Keratinocyte (primary cell): Measurements from ENCODE around the gene BAIAP2L2. TPM values are rescaled to one million over a fixed set of nuclear protein-coding genes. Genes with fewer than 3 reads are reported as not detected.

Experiments
- DNase-seq: peaks from one replicate; pipeline ENCODE4 v3.0.0-alpha.2; 2011; ENCODE audit warnings: low read depth, missing footprints, low spot score
- FAIRE-seq: peaks from 2 replicates; lab custom pipeline; 2011; peaks lifted over from hg19 to GRCh38; lab: Jason Lieb, UNC
- H2AFZ ChIP-seq: 2 replicates; pipeline ENCODE4 v1.6.0; 2012; ENCODE audit warnings: low read length, control low read depth, inconsistent platforms; ENCODE audit not compliant: control insufficient read depth
- H3K27ac ChIP-seq: 2 replicates; pipeline ENCODE4 v1.5.1; 2011; ENCODE audit warnings: low read length; ENCODE audit not compliant: control insufficient read depth, insufficient read depth
- H3K27me3 ChIP-seq: 3 replicates; pipeline ENCODE4 v1.6.0; 2011; ENCODE audit warnings: low read length; ENCODE audit not compliant: control insufficient read depth, insufficient read depth; ENCODE audit errors: extremely low read depth
- H3K36me3 ChIP-seq, 2 experiments: 2 replicates in 1 of 2; 3 replicates in 1 of 2; pipeline ENCODE4 v1.5.1; 2011; ENCODE audit warnings: low read length in 2 of 2, mild to moderate bottlenecking in 1 of 2; ENCODE audit not compliant: control insufficient read depth in 2 of 2, insufficient read depth in 2 of 2; ENCODE audit errors: extremely low read depth in 1 of 2
- H3K4me1 ChIP-seq: 3 replicates; pipeline ENCODE4 v1.5.1; 2011; ENCODE audit warnings: low read length; ENCODE audit not compliant: control insufficient read depth, insufficient read depth; ENCODE audit errors: extremely low read depth
- H3K4me2 ChIP-seq: 3 replicates; pipeline ENCODE4 v1.6.0; 2011; ENCODE audit warnings: low read depth, low read length; ENCODE audit not compliant: control insufficient read depth, insufficient read depth; ENCODE audit errors: extremely low read depth
- H3K4me3 ChIP-seq, 3 experiments: fragments of 200-600 bp in 1 of 3; sonication (generic) in 1 of 3; 2 replicates in 2 of 3; 3 replicates in 1 of 3; pipeline ENCODE4 v1.5.1; 2011 to 2016; ENCODE audit warnings: low read length in 3 of 3, mild to moderate bottlenecking in 3 of 3, control low read depth in 2 of 3, inconsistent platforms in 1 of 3, low read depth in 1 of 3, mixed read lengths in 1 of 3, mixed run types in 1 of 3, moderate library complexity in 1 of 3; ENCODE audit not compliant: control insufficient read depth in 2 of 3, insufficient read depth in 2 of 3; ENCODE audit errors: extremely low read depth in 1 of 3
- H3K79me2 ChIP-seq: 2 replicates; pipeline ENCODE4 v1.6.0; 2012; ENCODE audit warnings: low read length; ENCODE audit not compliant: control insufficient read depth, insufficient read depth
- H3K9ac ChIP-seq: 3 replicates; pipeline ENCODE4 v1.6.0; 2011; ENCODE audit warnings: low read length; ENCODE audit not compliant: control insufficient read depth, insufficient read depth; ENCODE audit errors: extremely low read depth
- H3K9me1 ChIP-seq: 3 replicates; pipeline ENCODE4 v1.6.0; 2011; ENCODE audit warnings: low read length; ENCODE audit not compliant: control insufficient read depth, insufficient read depth; ENCODE audit errors: extremely low read depth
- H3K9me3 ChIP-seq: 2 replicates; pipeline ENCODE4 v1.5.1; 2012; ENCODE audit warnings: low read depth, low read length; ENCODE audit not compliant: control insufficient read depth
- H4K20me1 ChIP-seq: 3 replicates; pipeline ENCODE4 v1.6.0; 2011; ENCODE audit warnings: low read length; ENCODE audit not compliant: control insufficient read depth, insufficient read depth; ENCODE audit errors: extremely low read depth
- EZH2 ChIP-seq: IDR thresholded peaks from one replicate; pipeline ENCODE4 v1.6.1; 2012; ENCODE audit warnings: inconsistent platforms, mild to moderate bottlenecking, low read length, moderate library complexity
- dilution Hi-C: fragments of 300-500 bp; cut with MboI; formaldehyde crosslinking; loops from one replicate; pipeline ENCODE4 v1.7.0; 2020; ENCODE audit warnings: low sequenced_read_pairs; ENCODE audit not compliant: extremely low pct_ligation_motif_present
- polyA plus RNA-seq, 5 experiments: library from polyadenylated mRNA; depleted of rRNA in 3 of 5; stranded (reverse) in 3 of 5; stranded (forward) in 1 of 5; unstranded in 1 of 5; fragments of >200 nt; gene quantifications; 1 replicate in 1 of 5; 2 replicates in 3 of 5; 3 replicates in 1 of 5; pipeline versions ENCODE4 v1.2.1 to v1.2.3, GENCODE V29; 2011 to 2012; ENCODE audit warnings: missing spikeins in 2 of 5, low read depth in 1 of 5, low replicate concordance in 1 of 5
- TF ChIP-seq, protein P1 (sequence below), 3 experiments: IDR thresholded peaks in 1 of 3; conservative IDR thresholded peaks in 1 of 3; optimal IDR thresholded peaks in 1 of 3; 2 replicates in 2 of 3; 3 replicates in 1 of 3; pipeline versions ENCODE3 to v1.5.1; 2011; ENCODE audit warnings: low read length in 3 of 3, mild to moderate bottlenecking in 3 of 3, moderate library complexity in 2 of 3, control low read depth in 1 of 3, inconsistent platforms in 1 of 3; ENCODE audit not compliant: insufficient read depth in 2 of 3; ENCODE audit errors: extremely low read depth in 1 of 3

The BAIAP2L2 gene
- polyA plus RNA-seq, 1 donor (not counting 4 experiments of a cell fraction or from before 2014, with no cell fraction given): 2.3 TPM

DNA sequence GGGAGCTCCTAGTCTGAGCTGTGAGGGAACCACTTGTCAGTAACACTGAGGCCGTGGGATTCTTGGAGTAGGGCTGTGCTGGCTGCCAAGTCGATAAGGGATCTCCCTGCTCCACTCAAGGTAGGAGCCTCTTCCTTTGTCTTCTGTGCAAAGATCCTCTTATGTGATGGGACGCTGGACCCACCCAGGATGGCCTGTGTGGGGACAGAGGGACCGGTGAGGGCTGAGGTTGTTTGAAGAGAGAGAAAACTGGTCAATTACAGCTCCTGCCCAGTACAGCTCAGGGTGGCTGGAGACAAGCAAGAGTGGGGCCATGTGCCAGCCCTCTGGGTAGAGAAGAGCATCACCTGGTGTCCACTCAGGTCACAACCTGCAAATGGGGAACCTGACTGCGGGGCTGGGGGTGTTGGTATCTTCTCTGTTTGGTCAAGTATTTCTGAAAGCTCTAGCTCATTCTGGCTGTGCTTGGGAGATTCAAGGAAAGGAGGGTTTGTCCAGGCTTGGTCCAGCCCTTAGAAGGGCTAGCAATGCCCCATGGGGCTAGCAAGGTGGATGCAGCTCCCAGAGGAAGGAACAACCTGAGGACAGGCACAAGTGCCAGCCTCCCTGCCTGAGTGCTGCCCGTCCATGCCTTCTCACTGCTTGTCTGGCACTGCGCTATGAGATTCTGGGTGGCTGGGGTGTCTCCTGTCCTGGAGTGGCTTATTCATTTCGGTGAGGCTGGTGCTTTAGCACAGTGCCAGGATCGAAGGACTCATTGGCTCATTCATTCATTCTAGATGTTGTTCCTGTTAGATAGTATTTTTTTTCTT lies 27.6 kb upstream of the BAIAP2L2 start:
- H3K27me3 ChIP-seq: no peaks in the 10 kb centered on the region
- H3K79me2 ChIP-seq: no peaks in the 10 kb centered on the region
- H3K36me3 ChIP-seq: peaks cover 0 to 5% of the 10 kb centered on the region in 2 experiments
- no peak for DNase-seq
- H3K4me1 ChIP-seq: peaks cover 13% of the 10 kb centered on the region
- dilution Hi-C loops: no loop called here
- H2AFZ ChIP-seq: no peak overlapping the region
- no peak overlapping the region for H3K4me2 ChIP-seq
- no peak for FAIRE-seq
- TF ChIP-seq, protein P1, sequence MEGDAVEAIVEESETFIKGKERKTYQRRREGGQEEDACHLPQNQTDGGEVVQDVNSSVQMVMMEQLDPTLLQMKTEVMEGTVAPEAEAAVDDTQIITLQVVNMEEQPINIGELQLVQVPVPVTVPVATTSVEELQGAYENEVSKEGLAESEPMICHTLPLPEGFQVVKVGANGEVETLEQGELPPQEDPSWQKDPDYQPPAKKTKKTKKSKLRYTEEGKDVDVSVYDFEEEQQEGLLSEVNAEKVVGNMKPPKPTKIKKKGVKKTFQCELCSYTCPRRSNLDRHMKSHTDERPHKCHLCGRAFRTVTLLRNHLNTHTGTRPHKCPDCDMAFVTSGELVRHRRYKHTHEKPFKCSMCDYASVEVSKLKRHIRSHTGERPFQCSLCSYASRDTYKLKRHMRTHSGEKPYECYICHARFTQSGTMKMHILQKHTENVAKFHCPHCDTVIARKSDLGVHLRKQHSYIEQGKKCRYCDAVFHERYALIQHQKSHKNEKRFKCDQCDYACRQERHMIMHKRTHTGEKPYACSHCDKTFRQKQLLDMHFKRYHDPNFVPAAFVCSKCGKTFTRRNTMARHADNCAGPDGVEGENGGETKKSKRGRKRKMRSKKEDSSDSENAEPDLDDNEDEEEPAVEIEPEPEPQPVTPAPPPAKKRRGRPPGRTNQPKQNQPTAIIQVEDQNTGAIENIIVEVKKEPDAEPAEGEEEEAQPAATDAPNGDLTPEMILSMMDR (optimal IDR thresholded peaks at IDR 0.05 in 1 of 3, IDR thresholded peaks at IDR 0.05 in 1 of 3, conservative IDR thresholded peaks at IDR 0.05 in 1 of 3; ENCODE audit: extremely low read depth in 1 of 3, insufficient read depth in 2 of 3, low read length in 3 of 3): no peak
- TF ChIP-seq EZH2: no peak
- H3K9me1 ChIP-seq: no peaks in the 10 kb centered on the region
- H4K20me1 ChIP-seq: no peaks in the 10 kb centered on the region
- H3K9me3 ChIP-seq: no peaks in the 10 kb centered on the region
- H3K9ac ChIP-seq: no peak overlapping the region
- no peak overlapping the region for H3K27ac ChIP-seq
- no peak overlapping the region for H3K4me3 ChIP-seq

DNA sequence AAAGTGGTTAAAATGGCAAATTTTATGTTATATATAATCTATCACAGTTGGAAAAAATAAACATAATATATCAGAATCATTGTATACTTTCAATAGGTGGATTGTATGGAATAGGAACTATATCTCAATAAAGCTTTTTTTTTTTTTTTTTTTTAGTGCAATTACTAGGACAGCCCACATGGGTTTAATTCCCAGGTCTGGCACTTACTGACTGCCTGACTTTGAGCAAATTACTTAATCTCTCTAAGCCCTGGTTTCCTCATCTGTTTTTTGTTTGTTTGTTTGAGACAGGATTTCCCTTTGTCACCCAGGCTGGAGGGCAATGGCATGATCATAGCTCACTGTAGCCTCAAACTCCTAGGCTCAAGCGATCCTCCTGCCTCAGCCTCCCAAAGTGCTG lies 26.1 kb upstream of the BAIAP2L2 start:
- H2AFZ ChIP-seq: no peak overlapping the region
- no peaks in the 10 kb centered on the region for H3K79me2 ChIP-seq
- no peaks in the 10 kb centered on the region for H3K27me3 ChIP-seq
- no peak overlapping the region for H3K9ac ChIP-seq
- no peaks in the 10 kb centered on the region for H4K20me1 ChIP-seq
- no peaks in the 10 kb centered on the region for H3K9me3 ChIP-seq
- DNase-seq: no peak
- no peak for FAIRE-seq
- H3K4me2 ChIP-seq: no peak overlapping the region
- dilution Hi-C loops: no loop called here
- H3K4me3 ChIP-seq: no peak overlapping the region
- peaks cover 13% of the 10 kb centered on the region for H3K4me1 ChIP-seq
- no peaks in the 10 kb centered on the region for H3K9me1 ChIP-seq
- TF ChIP-seq EZH2: no peak
- TF ChIP-seq, protein P1 (optimal IDR thresholded peaks at IDR 0.05 in 1 of 3, IDR thresholded peaks at IDR 0.05 in 1 of 3, conservative IDR thresholded peaks at IDR 0.05 in 1 of 3; ENCODE audit: extremely low read depth in 1 of 3, insufficient read depth in 2 of 3, low read length in 3 of 3): no peak
- H3K36me3 ChIP-seq: peaks cover 0 to 5% of the 10 kb centered on the region in 2 experiments
- no peak overlapping the region for H3K27ac ChIP-seq
